NCI-H2171 (cell line): Measurements from ENCODE around the gene ABCA9.
"Not testable (repeated sequence)": the region's sequence is repeated elsewhere in the genome, so short reads cannot be mapped to it uniquely, and the experiment has no call there.

Source experiments
- DNase-seq: peaks from one replicate; lab custom pipeline; 2025; lab: John Stamatoyannopoulos, UW

ABCA9 gene

GRCh38 chr17:68954146-68954896, 106.4 kb downstream of the ABCA9 start:
- no peak for DNase-seq

- DNase-seq, result no peak
Observed at GRCh38 chr17:68953340-68953997, 107.3 kb downstream of the ABCA9 start.

- no peak for DNase-seq
Observed at GRCh38 chr17:68950725-68951124, 110.0 kb downstream of the ABCA9 start.

GRCh38 chr17:68947868-68948267, 112.9 kb downstream of the ABCA9 start:
- not testable (repeated sequence) for DNase-seq

GRCh38 chr17:68944435-68945035, 116.2 kb downstream of the ABCA9 start:
- DNase-seq, result no peak

- DNase-seq, result not testable (repeated sequence)
Observed at GRCh38 chr17:68943812-68944182, 116.9 kb downstream of the ABCA9 start.

GRCh38 chr17:68943123-68943811, 117.5 kb downstream of the ABCA9 start:
- DNase-seq, result no peak

GRCh38 chr17:68942389-68942788, 118.3 kb downstream of the ABCA9 start:
- no peak for DNase-seq

GRCh38 chr17:68941761-68942160, 119.0 kb downstream of the ABCA9 start:
- no peak for DNase-seq

- no peak for DNase-seq
Observed at GRCh38 chr17:68939195-68939594, 121.5 kb downstream of the ABCA9 start.

GRCh38 chr17:68937890-68938514, 122.7 kb downstream of the ABCA9 start:
- DNase-seq, result no peak

GRCh38 chr17:68927516-68927915, 133.2 kb downstream of the ABCA9 start:
- no peak for DNase-seq

- DNase-seq, result peak; percentile 43
Observed at GRCh38 chr17:68924793-68925720, 135.7 kb downstream of the ABCA9 start.
